Stimulated activated CD8-positive, alpha-beta memory T cell treated with anti-CD3 and anti-CD28 coated beads, Interleukin-15, amount 100 ng/mL, for 48 hours (primary cell): ENCODE results near the gene TXK.

Source experiments
- DNase-seq, 2 donors: peaks; one replicate each; pipeline ENCODE4 v3.0.0-alpha.2; 2020; ENCODE audit warnings: low read depth in 2 of 2

Gene TXK

DNA sequence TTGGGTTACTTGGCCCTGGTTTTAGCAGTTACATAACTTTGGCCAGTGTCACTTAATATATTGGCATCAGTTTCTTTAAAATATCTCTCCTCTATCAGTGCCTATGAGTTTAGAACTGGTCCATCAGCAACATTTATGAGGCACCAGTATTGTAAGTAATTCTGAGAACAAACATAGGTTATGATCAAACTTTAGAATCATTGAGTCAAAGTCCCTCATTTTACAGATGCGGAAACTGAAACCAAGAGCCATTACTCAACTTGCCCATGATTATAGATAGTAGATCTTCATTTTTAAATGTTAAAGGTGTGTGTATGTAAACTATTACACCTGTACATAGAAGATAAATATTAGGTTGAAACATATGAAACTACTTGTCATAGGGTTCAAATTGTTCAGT, 113.0 kb downstream of the TXK start:
- no peak for DNase-seq

DNA sequence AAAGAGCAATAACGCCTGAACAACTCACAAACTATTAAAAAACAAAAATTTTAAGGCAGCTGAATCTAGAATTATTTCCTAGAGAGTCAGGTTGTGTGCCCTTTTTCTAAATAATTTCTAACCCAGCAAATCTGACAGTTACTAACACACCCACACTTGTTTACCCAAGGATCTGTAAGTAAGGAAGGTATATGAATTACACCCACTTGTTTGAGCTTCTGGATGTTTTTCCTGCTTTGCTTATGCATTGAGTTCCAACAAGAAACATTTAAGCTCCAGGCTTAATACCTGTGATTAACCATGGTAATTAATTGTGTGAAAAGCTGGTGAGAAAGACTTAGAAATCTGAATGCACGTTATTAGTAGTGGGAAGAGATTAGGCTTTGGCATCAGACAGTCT, 115.9 kb downstream of the TXK start:
- no peak for DNase-seq

DNA sequence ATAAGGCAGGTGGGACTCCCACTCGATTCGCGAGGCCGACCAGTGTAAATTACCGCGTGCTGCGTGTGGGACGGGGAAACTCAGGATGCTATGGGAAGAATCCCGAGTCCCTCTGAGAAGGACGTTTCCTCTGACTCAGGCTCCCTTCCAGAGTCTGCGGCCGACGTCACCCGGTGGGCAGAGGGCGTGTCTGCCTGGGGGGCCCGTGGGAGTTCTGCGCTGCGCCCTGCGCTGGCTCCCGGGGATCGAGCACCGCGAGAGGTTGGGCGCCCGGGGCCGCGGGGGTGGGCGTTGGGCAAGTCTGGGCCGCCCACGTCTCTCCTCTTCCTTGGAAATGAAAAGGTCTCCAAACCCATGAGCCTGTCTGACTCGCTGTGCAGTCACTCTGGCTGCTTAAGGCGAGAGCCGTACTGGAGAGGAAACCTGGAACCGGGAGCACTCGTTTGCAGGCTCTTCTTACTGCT, 116.9 kb downstream of the TXK start:
- DNase-seq: peak; percentile 44 to 50
